GM08714 (cell line): ENCODE measurements around the gene KLF9.
"Not testable (repeated sequence)": the region's sequence is repeated elsewhere in the genome, so short reads cannot be mapped to it uniquely, and the experiment has no call there.

Source experiments
- H3K4me3 ChIP-seq: fragments of 200-500 bp; sonication (Bioruptor generic); 2 replicates; pipeline ENCODE4 v1.5.1; 2014; ENCODE audit warnings: mild to moderate bottlenecking, low read length, inconsistent platforms
- ZNF274 ChIP-seq: IDR thresholded peaks from 2 replicates; pipeline ENCODE4 v1.6.1; 2012; ENCODE audit warnings: mild to moderate bottlenecking, low read depth, low read length

The KLF9 gene

DNA sequence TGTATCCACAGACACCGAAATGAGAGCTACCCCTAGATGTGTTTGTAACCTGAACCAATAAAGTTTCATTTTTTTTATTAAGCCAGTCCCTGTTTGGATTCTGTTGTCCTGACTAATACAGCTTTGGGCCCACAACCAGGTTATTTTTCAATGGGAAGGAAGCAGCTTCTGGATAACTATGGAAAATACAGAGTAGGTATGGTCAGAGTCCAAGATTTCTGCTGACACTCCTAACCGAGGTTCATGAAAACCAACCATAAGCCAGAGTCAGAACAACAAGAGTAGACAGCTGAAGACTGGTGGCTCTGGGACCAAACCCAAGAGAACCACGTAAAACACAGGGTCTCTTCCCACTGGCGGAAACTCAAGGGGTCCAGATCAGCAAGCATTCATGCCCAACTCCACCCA is 10.8 kb downstream of the KLF9 start:
- TF ChIP-seq ZNF274 = no peak

DNA sequence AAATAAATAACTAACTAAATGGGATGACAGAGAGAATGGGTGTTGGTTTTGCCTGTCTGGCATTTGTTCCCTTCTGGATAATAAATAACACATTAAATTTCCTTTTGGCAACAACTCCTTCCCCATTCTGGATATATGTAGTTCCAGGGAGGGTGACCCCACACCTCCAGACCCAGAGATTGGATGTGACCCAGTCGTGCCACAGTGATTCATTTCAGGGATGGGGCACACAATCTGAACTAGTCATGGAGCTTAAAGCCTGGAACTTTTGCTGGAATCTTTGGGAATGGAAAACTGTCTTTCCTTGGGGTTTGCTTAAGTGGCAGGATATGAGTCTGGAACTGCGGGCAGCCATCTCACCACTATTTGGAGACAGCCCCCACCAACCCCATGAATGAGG is 11.3 kb downstream of the KLF9 start:
- no peak for TF ChIP-seq ZNF274
- no peak overlapping the region for H3K4me3 ChIP-seq

More for the DNA sequence above, 10.8 kb downstream of the KLF9 start:
- H3K4me3 ChIP-seq = no peak overlapping the region

DNA sequence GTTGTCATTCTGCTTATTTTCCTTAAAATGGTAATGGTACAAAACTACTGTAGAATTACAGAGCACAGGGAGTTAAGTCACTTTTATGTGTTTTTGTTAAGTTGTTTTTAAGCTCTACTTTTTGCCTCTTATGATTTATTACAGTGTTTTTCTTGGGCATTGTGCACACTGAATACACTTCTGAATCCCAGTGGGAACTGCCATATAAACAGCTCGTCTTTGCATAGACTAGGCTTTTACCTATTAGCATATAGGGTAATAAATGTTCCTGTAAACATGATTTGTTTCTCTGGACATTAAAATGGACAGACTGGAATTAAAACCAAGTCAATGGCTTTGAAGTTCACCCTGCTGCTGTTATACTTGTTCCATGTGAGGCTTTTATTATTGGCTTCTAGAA is 12.2 kb downstream of the KLF9 start:
- no peak for TF ChIP-seq ZNF274
- no peak overlapping the region for H3K4me3 ChIP-seq

DNA sequence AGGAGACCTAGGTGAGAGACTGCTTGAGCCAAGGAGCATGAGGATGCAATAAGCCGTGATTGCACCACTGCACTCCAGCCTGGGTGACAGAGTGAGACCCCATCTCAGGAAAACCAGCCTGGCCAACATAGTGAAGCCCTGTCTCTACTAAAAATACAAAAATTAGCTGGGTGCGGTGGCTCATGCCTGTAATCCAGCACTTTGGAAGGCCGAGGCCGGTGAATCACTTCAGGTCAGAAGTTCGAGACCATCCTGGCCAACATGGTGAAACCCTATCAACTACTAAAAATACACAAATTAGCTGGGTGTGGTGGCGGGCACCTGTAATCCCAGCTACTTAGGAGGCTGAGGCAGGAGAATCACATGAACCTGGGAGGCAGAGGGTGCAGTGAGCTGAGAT is 13.2 kb downstream of the KLF9 start:
- not testable (repeated sequence) for H3K4me3 ChIP-seq

DNA sequence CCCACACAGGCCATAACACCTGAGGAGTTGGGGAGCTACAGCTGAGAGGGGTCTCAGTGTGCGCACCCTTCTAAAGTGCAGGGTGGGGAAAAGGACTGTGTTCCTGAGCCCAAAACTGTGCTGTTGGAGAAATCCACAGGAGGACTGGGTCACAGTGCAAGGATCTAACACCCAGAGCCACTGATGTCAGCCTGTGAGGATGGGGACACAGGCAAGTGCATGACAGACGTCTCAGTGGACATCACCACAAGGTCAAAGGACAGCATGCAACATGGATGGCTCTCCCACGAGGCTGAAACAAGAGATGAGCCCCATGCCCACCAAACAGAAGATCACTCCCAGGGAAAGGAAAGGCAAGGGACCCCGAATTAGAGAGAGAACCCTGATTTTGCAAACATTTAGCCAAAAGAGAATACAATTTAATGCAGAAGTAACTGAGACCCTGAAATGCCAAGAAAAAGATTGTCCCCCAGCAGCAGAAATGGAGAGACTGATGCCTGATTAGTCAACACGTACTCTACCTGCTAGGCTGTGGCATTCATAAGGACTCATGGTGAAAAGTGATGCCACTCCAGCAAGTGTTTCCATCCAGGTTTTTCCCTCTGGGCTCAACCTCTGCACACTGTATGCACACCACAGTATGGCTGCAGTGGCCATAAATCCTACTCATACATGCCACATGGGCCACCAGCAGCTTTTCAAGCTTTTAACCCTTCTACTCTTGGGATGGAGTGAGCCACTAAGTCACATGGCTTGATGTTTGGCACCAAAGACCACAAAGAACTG is 14.2 kb downstream of the KLF9 start:
- TF ChIP-seq ZNF274 = no peak
- no peak overlapping the region for H3K4me3 ChIP-seq

DNA sequence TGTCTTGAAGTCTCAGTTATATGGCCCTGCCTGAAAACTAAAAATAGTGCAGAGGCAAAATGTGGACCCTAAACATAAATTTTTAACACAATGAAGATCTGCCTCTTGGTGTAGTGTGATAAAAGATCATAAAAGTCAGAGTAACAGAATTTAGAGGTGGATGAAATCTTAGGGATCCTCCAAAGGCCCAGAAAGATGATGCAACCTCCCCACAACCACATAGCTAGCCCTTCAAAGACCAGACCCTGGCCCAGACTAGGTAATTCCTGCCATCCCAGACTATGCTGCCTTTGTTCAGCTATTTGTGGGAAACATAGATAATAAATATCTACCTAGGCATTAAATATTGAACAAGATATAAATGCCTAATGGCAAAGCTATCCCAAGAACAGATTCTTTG is 15.3 kb downstream of the KLF9 start:
- no peak overlapping the region for H3K4me3 ChIP-seq
- no peak for TF ChIP-seq ZNF274

DNA sequence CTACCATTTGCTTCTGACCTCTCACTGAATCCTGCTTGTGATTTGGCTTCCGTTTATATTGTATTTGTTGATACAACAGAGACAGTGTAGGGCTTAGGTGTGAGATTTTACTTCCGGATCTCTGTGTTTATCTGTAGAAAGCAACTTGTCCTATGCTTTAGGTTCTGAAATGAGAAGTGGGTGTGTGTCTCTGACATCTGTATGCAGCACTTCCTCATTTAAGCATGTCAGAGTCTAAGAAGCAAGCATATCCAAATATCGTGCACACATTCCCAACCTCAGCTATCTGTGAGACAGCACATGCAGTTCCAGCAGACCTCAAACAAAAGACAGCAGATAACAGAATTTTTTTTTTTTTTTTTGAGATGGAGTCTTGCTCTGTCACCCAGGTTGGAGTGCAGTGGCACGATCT is 16.3 kb downstream of the KLF9 start:
- no peak overlapping the region for H3K4me3 ChIP-seq
- no peak for TF ChIP-seq ZNF274

DNA sequence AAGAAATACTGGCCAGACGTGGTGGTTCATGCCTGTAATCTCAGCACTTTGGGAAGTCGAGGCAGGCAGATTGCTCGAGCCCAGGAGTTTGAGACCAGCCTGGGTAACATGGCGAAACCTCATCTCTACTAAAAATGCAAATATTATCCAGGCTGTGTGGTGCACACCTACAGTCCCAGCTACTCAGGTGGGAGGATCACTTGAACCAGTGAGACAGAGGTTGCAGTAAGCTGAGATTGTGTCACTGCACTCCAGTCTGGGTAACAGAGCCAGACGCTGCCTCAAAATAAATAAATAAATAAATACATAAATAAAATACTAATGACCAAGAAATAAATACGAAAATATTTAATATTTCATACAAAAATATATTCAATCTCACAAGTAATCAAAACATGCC is 18.8 kb downstream of the KLF9 start:
- H3K4me3 ChIP-seq = no peak overlapping the region

DNA sequence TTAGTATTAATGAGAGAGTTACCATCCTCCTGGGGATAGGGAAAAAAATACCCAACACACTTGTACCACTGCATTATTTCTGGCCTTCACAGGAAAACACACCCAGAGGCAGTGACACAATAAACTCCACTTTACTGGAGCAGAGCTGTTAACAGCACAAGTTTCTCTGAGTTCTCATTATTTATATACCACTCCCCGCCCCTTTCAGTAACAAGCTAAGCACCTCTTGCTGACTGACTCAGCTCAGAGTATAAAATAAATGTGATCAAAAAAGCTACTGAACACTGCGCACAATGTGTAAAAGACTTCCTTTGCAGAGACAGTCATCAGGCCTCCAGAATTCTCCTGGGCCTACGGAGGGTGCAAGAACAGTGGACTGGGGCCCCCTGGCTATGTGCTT is 21.6 kb downstream of the KLF9 start:
- H3K4me3 ChIP-seq = no peak overlapping the region
- TF ChIP-seq ZNF274 = no peak

More for the DNA sequence above, 18.8 kb downstream of the KLF9 start:
- TF ChIP-seq ZNF274 = no peak

DNA sequence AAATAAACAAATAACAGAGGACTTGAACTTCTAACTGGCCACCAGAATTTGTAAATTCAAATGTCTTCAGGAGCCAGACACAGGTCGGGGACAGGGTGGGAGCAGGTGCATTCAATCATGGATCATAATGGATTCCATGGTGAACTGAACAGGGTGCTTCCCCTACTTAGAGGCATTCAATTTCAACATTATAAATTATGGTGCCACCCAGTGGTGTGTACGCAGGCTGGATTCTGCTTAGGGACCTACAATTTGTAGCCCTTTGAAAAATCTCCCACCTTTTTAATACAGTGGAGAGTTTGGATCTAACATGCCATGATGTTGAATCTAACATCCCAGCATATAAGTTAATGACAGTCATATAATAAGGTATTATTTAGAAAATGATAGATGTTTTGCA is 22.3 kb downstream of the KLF9 start:
- TF ChIP-seq ZNF274 = no peak
- H3K4me3 ChIP-seq = no peak overlapping the region

DNA sequence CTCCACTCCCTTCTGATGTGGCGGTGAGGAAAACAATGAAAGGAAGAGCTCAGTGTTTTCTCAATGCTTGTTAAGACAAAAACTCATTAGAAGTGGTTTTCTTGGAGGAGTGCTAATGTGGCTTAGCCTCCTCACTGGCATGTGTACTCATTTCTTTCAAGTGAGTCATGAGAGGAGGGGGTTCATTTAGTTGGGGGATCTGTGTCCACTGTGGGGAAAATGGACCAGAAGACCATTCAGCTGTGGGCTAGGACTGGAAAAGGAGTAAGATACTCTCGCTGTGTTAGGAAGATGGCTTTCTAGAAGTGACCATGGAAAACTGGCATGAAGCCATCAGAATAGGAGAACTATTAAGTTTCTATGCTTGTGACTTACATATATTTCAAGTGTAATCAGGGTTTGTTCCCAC is 23.5 kb downstream of the KLF9 start:
- H3K4me3 ChIP-seq = no peak overlapping the region
- no peak for TF ChIP-seq ZNF274

DNA sequence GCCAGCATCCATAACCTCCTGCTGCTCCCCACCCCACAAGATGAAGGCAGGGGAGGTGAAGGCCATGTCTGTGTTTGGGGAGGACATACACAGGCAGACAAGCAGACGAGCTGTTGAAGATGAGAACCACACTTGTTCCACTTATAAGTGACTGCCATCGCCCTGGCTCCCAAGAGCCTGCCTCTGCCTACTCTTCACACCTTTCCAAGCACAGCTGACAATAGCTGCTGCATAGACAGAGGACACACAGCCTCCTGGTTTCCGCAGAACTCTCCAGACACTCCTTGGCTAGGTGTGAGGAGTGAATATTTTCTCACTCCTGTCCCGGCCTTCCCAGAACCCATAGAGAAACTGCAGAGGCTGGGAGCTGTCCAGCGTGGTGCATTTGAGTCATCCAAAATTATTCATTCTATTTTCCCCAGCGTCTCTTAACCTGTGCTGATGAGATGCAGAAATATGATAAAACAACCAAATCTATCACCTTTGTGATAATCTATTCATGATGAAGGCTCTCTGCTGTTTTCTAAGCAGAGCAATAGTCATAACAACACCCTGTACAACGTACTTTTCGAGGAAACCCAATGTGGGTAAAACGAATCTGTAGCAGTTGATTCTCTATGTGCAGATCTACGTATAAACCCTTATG is 24.7 kb downstream of the KLF9 start:
- H3K4me3 ChIP-seq = no peak overlapping the region
- TF ChIP-seq ZNF274 = no peak

DNA sequence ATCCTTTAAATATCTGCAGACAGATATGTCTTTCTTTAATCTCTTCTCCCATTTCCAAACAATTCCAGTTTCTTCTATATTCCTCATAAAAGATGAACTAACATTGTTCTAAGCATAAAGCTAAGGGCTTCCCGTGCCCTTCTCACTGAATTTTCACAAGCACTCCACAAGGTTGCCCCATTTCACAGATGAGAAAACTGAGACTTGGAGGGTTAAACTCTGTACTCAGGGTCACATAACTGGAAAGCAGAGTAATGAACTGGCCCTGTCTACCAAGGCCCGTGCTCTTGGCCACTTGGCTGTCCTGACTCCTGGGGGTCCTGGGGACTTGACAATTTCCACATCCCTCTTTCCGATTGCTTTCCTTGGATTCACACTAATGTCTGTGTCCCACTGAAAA is 25.3 kb downstream of the KLF9 start:
- H3K4me3 ChIP-seq = no peak overlapping the region
- TF ChIP-seq ZNF274 = no peak

DNA sequence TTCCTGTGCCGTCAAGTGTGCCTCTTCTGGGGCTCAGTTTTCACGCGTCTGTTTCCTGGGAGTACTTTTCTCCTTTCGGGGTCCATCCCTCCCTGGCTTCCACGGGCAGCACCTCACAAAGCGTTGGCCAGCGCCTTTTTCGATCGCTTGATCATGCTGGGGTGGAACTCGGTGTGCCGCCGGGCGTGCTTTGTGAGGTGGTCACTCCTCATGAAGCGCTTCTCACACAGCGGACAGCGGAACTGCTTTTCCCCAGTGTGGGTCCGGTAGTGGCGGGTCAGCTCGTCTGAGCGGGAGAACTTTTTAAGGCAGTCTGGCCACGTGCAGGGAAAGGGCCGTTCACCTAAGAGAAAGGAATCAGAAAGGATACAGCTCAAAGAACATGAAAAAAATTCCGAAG is 26.8 kb downstream of the KLF9 start:
- H3K4me3 ChIP-seq = no peak overlapping the region
- TF ChIP-seq ZNF274 = no peak

DNA sequence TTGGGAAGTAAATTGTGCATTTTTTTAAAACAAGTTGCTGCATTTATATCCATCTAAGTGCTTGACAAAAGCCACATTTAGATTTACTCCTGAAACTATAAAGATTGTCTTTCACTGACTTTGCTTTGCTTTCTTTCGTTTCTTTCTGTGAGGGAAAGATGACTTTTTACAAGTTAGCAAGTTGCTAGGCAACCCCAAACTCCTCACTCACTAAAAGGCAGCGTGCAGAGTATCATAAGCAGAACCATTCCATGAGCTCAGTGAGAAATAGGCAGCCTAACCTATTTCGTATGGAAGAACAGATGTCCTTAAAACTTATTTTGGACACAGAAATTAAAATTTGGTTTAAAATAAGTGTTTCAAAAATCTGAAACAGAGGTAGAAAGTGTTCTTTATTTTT is 29.0 kb downstream of the KLF9 start:
- TF ChIP-seq ZNF274 = no peak
- H3K4me3 ChIP-seq = no peak overlapping the region
